Middle frontal gyrus (tissue), 1 donor: Measurements from ENCODE around the gene KDM8.
"Not testable (repeated sequence)": the region's sequence is repeated elsewhere in the genome, so short reads cannot be mapped to it uniquely, and the experiment has no call there.

Source experiments
- DNase-seq: peaks from one replicate; pipeline ENCODE4 v3.0.0-alpha.2; 2015; ENCODE audit warnings: low spot score; ENCODE audit errors: extremely low spot score

Gene KDM8

DNA sequence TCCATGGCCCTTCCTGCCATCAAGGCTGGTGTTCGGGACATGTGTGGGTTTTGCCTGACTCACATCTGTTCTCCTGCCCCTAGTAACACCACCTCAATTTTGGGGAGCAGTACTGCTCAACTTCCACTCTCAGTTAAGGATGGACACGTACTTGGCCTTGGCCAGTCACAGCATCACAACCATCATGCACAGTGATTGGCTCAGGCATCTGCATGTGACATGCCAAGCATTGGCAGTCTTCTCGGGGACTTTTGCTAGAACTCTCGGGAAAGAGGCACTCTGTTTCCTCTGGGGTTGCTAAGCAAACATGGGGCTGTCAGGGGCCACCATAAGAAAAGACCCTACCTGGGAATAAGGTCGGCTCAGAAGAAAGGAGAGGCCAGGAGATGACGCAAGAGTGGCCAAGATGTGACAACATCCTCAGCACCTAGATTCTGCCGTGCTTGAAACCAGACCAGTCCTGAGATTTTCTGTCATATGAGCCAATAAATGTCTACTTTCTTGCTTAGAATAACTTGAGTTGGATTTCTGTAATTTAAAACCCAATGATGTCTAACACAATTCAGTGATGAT is 11.9 kb upstream of the KDM8 start:
- DNase-seq: no peak

- no peak for DNase-seq
Measured at GRCh38 chr16:27193300-27193990, 9.9 kb upstream of the KDM8 start.

DNA sequence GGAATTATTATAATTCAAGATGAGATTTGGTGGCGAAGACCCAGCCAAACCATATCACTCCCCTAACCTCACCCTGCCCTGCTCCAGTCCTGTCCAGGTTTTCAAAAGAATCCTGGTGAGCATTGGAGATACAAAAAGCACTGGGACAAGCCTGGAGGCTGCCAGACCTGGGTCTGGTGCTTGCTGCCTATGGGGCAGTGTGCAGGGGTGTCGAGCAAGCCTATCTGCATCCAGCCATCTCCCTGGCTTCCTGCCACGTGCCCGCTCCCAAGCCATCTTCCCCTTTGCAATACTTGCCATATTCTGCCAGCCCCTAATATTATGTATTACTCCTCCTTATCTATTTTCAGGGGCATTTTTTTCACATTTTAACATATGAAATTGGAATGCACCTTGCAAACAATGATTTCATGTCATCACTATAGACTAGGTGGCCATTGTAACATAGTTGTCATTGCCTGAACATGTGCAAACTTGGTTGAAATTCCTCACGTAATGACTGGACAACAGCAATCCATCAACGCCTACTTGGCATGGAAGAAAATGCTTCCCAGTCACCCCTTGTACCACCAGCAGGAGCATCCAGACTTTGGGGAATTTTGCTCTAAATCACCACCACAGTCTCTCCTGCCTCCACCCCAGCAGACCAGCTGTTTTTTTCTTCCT is 8.1 kb upstream of the KDM8 start:
- no peak for DNase-seq

GRCh38 chr16:27195941-27196595 is 7.3 kb upstream of the KDM8 start:
- no peak for DNase-seq

- DNase-seq: no peak
Measured at GRCh38 chr16:27197004-27197403, 6.3 kb upstream of the KDM8 start.

DNA sequence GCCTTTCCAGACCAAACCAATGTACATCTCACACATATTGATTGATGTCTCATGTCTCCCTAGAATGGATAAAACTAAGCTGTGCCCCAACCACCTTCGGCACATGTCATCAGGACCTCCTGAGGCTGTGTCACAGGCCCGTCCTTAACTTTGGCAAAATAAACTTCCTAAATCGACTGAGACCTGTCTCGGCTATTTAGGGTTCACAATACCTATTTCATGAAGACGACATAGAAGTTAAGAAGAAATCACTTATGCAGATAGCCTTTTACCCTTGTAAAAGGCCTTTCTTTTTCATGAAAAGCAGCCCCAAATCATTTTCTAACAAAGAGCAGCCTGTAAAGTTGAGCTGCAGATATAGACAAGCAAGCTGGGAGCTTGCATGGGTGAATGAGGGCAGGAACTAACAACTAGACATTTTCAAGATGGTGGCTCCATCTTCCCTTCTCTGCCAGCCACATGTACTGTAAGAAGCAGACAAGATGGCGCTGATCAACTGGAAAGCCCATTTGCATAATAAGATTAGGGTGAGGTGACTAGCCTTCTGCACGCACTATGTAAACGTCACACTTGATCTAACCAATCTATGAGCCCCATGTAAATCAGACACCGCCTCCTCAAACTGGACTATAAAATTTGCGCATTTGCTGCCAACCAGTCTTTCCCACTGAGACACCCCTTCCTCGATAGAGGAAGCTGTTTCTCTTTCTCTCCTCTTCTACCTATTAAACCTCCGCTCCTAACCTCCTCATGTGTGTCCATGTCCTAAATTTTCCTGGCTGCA is 4.7 kb upstream of the KDM8 start:
- no peak for DNase-seq

GRCh38 chr16:27199235-27199586 is 4.1 kb upstream of the KDM8 start:
- no peak for DNase-seq

GRCh38 chr16:27199736-27200135 is 3.6 kb upstream of the KDM8 start:
- DNase-seq: no peak

DNA sequence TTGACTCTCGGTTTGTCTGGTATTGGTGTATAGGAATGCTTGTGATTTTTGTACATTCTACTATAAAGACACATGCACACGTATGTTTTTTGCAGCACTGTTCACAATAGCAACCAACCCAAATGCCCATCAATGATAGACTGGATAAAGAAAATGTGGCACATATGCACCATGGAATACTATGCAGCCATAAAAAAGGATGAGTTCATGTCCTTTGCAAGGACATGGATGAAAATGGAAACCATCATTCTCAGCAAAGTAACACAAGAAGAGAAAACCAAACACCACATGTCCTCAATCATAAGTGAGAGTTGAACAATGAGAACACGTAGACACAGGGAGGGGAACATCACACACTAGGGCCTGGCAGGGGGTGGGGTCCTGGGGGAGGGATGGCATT is 2.4 kb upstream of the KDM8 start:
- not testable (repeated sequence) for DNase-seq

DNA sequence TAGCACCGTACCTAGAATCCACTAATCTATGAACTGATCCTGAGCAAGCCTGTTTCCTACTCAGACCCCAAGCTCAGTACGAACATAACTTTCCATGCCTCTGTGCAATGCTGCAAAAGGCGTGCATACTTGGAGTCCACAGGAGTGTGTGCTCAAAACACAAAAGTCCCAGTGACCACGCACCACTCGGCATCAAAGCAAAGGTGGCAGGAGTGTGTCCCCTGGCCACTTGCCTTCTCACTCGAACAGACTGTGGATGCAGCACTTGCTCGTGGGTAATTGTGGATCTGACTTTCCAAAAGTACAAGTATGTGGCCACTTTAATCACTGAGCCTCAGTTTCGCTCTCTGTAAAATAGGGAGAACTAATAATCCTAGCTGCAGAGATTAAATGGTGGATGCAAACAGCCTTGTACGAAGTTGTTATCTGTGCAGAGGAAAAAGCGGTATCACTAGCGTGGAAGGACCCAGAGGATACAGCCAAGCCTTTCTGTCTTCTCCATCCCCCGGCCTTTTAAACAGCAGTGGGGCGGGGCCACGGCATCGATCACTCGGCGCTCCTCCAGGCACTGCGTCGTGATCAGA is 311 bp upstream of the KDM8 start:
- DNase-seq: no peak

DNA sequence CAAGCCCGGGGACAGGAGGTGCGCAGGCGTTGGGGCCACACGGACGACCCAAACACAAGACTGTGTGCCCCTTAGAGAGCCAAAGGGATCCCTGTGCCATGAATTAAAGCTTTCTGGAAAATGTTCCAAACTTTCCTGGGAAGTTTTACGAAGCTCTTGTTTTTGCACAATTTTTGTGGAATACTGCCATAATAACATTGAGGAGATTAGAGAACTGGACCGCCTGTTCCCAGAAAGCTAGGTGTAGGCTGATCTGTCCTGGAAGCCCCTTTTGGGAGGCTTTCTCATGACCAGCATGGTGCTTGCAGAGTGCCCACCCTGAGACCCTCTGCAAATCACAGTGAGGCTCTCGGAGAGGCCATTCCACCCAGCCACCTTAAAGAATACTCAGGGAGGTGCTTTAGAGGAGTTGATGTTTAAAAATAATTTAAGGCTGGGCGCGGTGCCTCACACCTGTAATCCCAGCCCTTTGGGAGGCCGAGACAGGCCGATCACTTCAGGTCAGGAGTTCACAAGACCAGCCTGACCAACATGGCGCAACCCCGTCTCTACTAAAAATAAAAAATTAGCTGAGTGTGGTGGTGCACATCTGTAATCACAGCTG is 1.1 kb downstream of the KDM8 start:
- DNase-seq: no peak

DNA sequence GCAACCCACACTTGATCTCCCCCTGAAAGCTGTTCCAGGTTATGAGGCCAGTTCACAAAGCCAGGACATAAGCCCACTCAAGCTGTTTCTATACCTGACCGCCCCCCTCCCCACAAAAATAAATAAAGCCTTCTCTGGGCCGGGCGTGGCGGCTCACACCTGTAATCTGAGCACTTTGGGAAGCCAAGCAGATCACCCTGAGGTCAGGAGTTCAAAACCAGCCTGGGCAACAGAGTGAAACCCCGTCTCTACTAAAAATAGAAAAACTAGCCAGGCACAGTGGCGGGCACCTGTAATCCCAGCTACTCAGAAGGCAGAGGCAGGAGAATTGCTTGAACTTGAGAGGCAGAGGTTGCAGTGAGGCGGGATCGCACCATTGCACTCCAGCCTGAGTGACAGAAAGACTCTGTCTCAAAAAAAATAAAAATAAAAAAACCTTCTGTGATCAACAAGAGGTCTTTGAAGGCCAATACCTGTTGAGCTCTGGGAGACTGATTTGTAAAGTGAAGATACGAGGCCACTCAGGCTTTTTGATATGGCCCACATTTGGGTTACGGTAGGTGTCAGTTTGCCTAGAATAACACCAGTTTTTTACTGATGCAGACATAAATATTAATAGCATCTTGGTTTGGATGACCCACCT is 2.2 kb downstream of the KDM8 start:
- DNase-seq: no peak

DNA sequence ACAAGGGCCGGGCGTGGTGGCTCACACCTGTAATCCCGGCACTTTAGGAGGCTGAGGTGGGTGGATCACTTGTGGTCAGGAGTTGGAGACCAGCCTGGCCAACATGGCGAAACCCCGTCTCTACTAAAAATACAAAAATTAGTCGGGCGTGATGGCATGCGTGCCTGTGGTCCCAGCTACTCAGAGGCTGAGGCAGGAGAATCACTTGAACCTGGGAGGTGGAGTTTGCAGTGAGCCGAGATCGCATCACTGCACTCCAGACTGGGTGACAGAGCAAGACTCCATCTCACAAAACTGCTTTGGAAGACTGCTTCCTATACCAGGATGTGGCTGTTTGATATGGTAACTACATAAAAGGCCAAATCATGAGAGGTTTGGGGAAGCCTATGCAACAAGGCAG is 3.8 kb downstream of the KDM8 start:
- not testable (repeated sequence) for DNase-seq

- no peak for DNase-seq
Measured at GRCh38 chr16:27208081-27208680, 4.9 kb downstream of the KDM8 start.

GRCh38 chr16:27208796-27209195 is 5.5 kb downstream of the KDM8 start:
- no peak for DNase-seq

DNA sequence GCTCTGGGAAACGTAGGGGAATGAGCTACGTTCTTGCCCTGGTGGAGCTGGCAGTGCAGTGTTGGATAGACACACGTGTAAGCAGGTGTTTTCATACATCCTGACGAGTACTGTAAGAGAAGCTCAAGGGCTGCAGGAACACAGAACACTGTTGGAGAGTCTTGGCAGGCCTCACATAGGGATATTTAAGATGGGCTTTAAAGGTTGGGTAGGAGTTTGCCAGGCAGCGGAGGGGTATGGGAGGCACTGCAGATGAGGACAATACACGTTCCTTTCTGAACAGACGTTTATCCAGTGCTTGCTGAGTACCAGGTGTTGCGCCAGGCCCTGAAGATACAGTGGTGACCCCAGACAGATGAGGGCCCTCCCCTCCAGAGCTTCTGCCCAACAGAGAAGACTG is 6.3 kb downstream of the KDM8 start:
- DNase-seq: no peak

DNA sequence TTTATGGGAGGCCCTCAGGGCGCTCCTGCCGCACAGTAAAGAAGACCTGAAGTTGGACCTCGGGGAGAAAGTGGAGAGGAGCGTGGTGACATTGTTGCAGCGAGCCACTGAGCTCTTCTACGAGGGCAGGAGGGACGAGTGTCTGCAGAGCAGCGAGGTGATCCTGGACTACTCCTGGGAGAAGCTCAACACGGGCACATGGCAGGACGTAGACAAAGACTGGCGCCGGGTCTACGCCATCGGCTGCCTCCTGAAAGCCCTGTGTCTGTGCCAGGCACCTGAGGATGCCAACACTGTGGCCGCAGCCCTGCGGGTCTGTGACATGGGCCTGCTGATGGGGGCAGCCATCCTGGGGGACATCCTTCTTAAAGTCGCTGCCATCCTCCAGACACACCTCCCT is 6.8 kb downstream of the KDM8 start:
- no peak for DNase-seq

GRCh38 chr16:27211026-27211425 is 7.7 kb downstream of the KDM8 start:
- DNase-seq: no peak

DNA sequence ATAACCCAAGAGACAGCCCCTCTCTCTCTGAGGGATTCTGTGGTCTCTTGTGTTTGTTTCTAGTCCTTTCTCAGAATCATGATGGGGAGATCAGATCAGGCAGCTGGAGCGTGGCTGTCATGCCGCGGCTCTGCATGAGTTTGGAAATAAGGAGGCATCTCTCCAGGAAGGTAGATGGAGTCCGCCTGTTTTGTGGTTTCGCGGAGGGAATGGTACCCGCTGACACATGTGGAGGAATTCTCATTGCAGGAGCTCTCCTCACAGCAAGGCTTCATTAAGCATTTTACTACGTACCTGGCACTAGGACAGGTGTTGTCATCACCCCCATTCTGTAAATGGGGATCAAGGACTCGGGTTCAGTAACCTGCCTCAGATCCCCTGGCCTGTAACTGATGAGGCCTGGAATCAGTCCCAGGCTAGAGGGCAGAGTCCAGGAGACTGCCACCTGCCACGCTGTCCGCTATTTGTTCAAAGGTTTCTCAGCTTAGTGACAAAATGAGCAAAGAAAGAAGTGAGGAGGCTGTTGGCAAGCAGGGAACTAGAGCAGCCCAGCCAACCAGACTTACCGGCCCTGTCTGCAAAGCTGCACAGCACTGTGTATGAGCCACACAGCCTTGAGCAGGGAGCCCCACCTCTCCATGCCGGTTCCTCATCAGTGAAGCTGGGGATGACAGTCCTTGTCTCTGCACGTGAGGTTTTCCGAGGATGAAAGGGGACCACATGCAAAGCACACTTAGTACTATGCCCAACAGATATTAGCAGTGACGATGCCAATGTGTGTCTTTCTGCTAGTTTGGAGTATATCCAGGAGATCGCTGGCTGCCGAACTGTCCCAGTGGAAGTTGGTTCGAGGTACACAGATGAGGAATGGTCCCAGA is 11.0 kb downstream of the KDM8 start:
- no peak for DNase-seq
